WTC11 (cell line): Measurements from ENCODE around the gene PKDCC. TPM values are rescaled to one million over a fixed set of nuclear protein-coding genes. Genes with fewer than 3 reads are reported as not detected.

ENCODE experiments used
- ATAC-seq: fragments of 200-7000 bp; cut with Tn5 transposase; 2 replicates; pipeline ENCODE4 v1.10.0; 2021; ENCODE audit warnings: mild to moderate bottlenecking, moderate library complexity
- CTCF ChIA-PET: fragments of 300-600 bp; sonication (Branson Sonifier 250); formaldehyde crosslinking; loops from one replicate; lab custom pipeline; 2021; ENCODE audit warnings: antibody characterized with exemption; lab: Charles Lee
- POLR2A ChIA-PET: fragments of 350-600 bp; sonication (Branson Sonifier 250); formaldehyde crosslinking; loops from one replicate; lab custom pipeline; 2021; ENCODE audit warnings: antibody characterized with exemption; lab: Charles Lee
- DNase-seq: peaks from one replicate; pipeline ENCODE4 v3.0.0; 2021; ENCODE audit warnings: low spot score
- H3K27ac Mint-ChIP-seq: 2 replicates; pipeline ENCODE4 v1.8.0; 2021; ENCODE audit warnings: mixed read lengths
- H3K27me3 Mint-ChIP-seq: 2 replicates; pipeline ENCODE4 v1.8.0; 2021; ENCODE audit warnings: low read depth, mild to moderate bottlenecking, moderate library complexity, mixed read lengths
- H3K36me3 Mint-ChIP-seq: 2 replicates; pipeline ENCODE4 v1.8.0; 2021; ENCODE audit warnings: mixed read lengths
- H3K4me1 Mint-ChIP-seq: 2 replicates; pipeline ENCODE4 v1.8.0; 2022; ENCODE audit warnings: mixed read lengths
- H3K4me3 Mint-ChIP-seq: 2 replicates; pipeline ENCODE4 v1.8.0; 2021; ENCODE audit warnings: mild to moderate bottlenecking, moderate library complexity, mixed read lengths
- H3K9me3 Mint-ChIP-seq: 2 replicates; pipeline ENCODE4 v1.8.0; 2021; ENCODE audit warnings: mixed read lengths
- ERG ChIP-seq: fragments of 250-450 bp; sonication (Bioruptor Pico); IDR thresholded peaks from 2 replicates; pipeline ENCODE4 v1.8.0; 2021; ENCODE audit warnings: mild to moderate bottlenecking
- FOXJ3 ChIP-seq: sonication (generic); formaldehyde crosslinking; IDR thresholded peaks from 2 replicates; pipeline ENCODE4 v1.9.0; 2021; ENCODE audit warnings: missing genetic modification reagents, mild to moderate bottlenecking, borderline replicate concordance
- FOXK1 ChIP-seq: sonication (generic); formaldehyde crosslinking; IDR thresholded peaks from 2 replicates; pipeline ENCODE4 v1.8.0; 2022; ENCODE audit warnings: mild to moderate bottlenecking, moderate library complexity, missing genetic modification reagents
- JAZF1 ChIP-seq: fragments of 250-450 bp; sonication (Bioruptor Pico); IDR thresholded peaks from 2 replicates; pipeline ENCODE4 v1.9.0; 2021; ENCODE audit warnings: moderate library complexity, mild to moderate bottlenecking, inconsistent platforms
- JUN ChIP-seq: sonication (generic); formaldehyde crosslinking; IDR thresholded peaks from 2 replicates; pipeline ENCODE4 v1.8.0; 2023; ENCODE audit warnings: mild to moderate bottlenecking, missing genetic modification reagents
- KAT7 ChIP-seq: sonication (generic); formaldehyde crosslinking; IDR thresholded peaks from 2 replicates; pipeline ENCODE4 v1.8.1; 2023; ENCODE audit warnings: missing genetic modification reagents, mild to moderate bottlenecking, borderline replicate concordance
- SMAD3 ChIP-seq: sonication (generic); formaldehyde crosslinking; IDR thresholded peaks from 2 replicates; pipeline ENCODE4 v1.8.0; 2022; ENCODE audit warnings: missing genetic modification reagents, mild to moderate bottlenecking, borderline replicate concordance
- SP1 ChIP-seq: sonication (generic); formaldehyde crosslinking; conservative IDR thresholded peaks from 2 replicates; pipeline ENCODE4 v1.8.1; 2022; ENCODE audit warnings: missing genetic modification reagents
- TEAD1 ChIP-seq: sonication (generic); formaldehyde crosslinking; IDR thresholded peaks from 2 replicates; pipeline ENCODE4 v1.8.0; 2022; ENCODE audit warnings: mild to moderate bottlenecking, missing genetic modification reagents
- USF2 ChIP-seq: sonication (generic); formaldehyde crosslinking; IDR thresholded peaks from 2 replicates; pipeline ENCODE4 v1.8.1; 2023; ENCODE audit warnings: mild to moderate bottlenecking, missing genetic modification reagents, moderate library complexity
- ZBTB43 ChIP-seq: sonication (generic); formaldehyde crosslinking; IDR thresholded peaks from 2 replicates; pipeline ENCODE4 v1.8.1; 2023; ENCODE audit warnings: mild to moderate bottlenecking, missing genetic modification reagents
- total RNA-seq: library from RNA; stranded (reverse); gene quantifications from 3 replicates; pipeline ENCODE4 v1.2.3, GENCODE V29; 2021
- TF ChIP-seq, protein P1 (sequence below): sonication (generic); formaldehyde crosslinking; IDR thresholded peaks from 2 replicates; pipeline ENCODE4 v1.8.1; 2023; ENCODE audit warnings: mild to moderate bottlenecking, missing genetic modification reagents, borderline replicate concordance
- TF ChIP-seq, protein P2 (sequence below): sonication (generic); formaldehyde crosslinking; IDR thresholded peaks from 2 replicates; pipeline ENCODE4 v1.8.1; 2022; ENCODE audit warnings: mild to moderate bottlenecking, moderate library complexity, missing genetic modification reagents
- TF ChIP-seq, protein P3 (sequence below): fragments of 200-600 bp; IDR thresholded peaks from 2 replicates; pipeline ENCODE4 v1.8.0; 2022; ENCODE audit warnings: antibody characterized with exemption
- TF ChIP-seq, protein P4 (sequence below): fragments of 250-450 bp; sonication (Bioruptor Pico); conservative IDR thresholded peaks from 2 replicates; pipeline ENCODE4 v1.9.0; 2021; ENCODE audit warnings: mild to moderate bottlenecking
- TF ChIP-seq, protein P5 (sequence below): sonication (generic); formaldehyde crosslinking; IDR thresholded peaks from 2 replicates; pipeline ENCODE4 v1.8.0; 2023; ENCODE audit warnings: mild to moderate bottlenecking, missing genetic modification reagents

The PKDCC gene
- total RNA-seq, 1 experiment from 2014 or later, result 27.3 TPM

GRCh38 chr2:42043789-42044394, 3.9 kb upstream of the PKDCC start (continued):
- TF ChIP-seq, protein P1, sequence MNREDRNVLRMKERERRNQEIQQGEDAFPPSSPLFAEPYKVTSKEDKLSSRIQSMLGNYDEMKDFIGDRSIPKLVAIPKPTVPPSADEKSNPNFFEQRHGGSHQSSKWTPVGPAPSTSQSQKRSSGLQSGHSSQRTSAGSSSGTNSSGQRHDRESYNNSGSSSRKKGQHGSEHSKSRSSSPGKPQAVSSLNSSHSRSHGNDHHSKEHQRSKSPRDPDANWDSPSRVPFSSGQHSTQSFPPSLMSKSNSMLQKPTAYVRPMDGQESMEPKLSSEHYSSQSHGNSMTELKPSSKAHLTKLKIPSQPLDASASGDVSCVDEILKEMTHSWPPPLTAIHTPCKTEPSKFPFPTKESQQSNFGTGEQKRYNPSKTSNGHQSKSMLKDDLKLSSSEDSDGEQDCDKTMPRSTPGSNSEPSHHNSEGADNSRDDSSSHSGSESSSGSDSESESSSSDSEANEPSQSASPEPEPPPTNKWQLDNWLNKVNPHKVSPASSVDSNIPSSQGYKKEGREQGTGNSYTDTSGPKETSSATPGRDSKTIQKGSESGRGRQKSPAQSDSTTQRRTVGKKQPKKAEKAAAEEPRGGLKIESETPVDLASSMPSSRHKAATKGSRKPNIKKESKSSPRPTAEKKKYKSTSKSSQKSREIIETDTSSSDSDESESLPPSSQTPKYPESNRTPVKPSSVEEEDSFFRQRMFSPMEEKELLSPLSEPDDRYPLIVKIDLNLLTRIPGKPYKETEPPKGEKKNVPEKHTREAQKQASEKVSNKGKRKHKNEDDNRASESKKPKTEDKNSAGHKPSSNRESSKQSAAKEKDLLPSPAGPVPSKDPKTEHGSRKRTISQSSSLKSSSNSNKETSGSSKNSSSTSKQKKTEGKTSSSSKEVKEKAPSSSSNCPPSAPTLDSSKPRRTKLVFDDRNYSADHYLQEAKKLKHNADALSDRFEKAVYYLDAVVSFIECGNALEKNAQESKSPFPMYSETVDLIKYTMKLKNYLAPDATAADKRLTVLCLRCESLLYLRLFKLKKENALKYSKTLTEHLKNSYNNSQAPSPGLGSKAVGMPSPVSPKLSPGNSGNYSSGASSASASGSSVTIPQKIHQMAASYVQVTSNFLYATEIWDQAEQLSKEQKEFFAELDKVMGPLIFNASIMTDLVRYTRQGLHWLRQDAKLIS (CRISPR knock-in tag), result no peak
- no peak for TF ChIP-seq ERG (CRISPR knock-in tag)
- TF ChIP-seq, protein P2, sequence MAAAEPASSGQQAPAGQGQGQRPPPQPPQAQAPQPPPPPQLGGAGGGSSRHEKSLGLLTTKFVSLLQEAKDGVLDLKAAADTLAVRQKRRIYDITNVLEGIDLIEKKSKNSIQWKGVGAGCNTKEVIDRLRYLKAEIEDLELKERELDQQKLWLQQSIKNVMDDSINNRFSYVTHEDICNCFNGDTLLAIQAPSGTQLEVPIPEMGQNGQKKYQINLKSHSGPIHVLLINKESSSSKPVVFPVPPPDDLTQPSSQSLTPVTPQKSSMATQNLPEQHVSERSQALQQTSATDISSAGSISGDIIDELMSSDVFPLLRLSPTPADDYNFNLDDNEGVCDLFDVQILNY (CRISPR knock-in tag), result no peak

- H3K9me3 Mint-ChIP-seq, result no peaks in the 10 kb centered on the region
- no peak overlapping the region for H3K4me3 Mint-ChIP-seq
- POLR2A ChIA-PET, result interaction anchor here (0.7 to 3.5 kb wide), 4 partner anchors 54 to 102 kb away, joined by 3 to 22 read pairs (median 4); no protein-coding TSS in a partner anchor
- ATAC-seq (no peak), DNase-seq (no peak)
- no peaks in the 10 kb centered on the region for H3K36me3 Mint-ChIP-seq
- CTCF ChIA-PET, result interaction anchor here (0.6 to 6.7 kb wide), 10 partner anchors 8 to 191 kb away, joined by 3 to 75 read pairs (median 7); no protein-coding TSS in a partner anchor
- TF ChIP-seq JAZF1 (CRISPR knock-in tag) (no peak), FOXJ3 (CRISPR knock-in tag) (no peak)
- TF ChIP-seq, protein P3, sequence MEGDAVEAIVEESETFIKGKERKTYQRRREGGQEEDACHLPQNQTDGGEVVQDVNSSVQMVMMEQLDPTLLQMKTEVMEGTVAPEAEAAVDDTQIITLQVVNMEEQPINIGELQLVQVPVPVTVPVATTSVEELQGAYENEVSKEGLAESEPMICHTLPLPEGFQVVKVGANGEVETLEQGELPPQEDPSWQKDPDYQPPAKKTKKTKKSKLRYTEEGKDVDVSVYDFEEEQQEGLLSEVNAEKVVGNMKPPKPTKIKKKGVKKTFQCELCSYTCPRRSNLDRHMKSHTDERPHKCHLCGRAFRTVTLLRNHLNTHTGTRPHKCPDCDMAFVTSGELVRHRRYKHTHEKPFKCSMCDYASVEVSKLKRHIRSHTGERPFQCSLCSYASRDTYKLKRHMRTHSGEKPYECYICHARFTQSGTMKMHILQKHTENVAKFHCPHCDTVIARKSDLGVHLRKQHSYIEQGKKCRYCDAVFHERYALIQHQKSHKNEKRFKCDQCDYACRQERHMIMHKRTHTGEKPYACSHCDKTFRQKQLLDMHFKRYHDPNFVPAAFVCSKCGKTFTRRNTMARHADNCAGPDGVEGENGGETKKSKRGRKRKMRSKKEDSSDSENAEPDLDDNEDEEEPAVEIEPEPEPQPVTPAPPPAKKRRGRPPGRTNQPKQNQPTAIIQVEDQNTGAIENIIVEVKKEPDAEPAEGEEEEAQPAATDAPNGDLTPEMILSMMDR, result no peak
- TF ChIP-seq, all 79 proteins: peak for 0
- Mint-ChIP-seq H3K27me3 (peaks cover 14% of the 10 kb centered on the region), H3K4me1 (peaks cover 66% of the 10 kb centered on the region), H3K27ac (no peak overlapping the region)
Measured at GRCh38 chr2:42044939-42045338, 2.9 kb upstream of the PKDCC start.

DNA sequence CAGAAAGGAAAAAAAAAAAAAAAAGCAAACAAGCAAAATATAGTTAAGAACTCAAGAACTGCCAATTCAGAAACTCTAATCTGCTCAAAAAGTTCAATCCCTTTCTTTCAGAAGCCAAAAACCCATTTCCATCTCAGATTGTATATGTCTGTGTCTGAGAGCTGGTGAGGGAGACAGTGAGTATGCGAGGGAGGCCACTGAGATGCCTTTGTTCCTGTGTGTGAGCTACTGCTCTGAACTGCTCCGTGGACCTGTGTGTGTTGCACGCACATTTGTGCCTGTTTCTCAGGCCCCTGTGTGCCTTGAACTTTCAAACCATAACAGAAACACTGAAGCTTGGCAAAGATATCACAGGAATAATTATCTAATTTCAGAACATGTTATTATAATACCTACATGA, 2.5 kb upstream of the PKDCC start:
- Mint-ChIP-seq H3K4me1 (peaks cover 68% of the 10 kb centered on the region), H3K36me3 (no peaks in the 10 kb centered on the region), H3K27ac (peak overlapping the region; percentile 65; the same call in 1 of the 2 replicates), H3K9me3 (no peaks in the 10 kb centered on the region), H3K4me3 (no peak overlapping the region), H3K27me3 (peaks cover 18% of the 10 kb centered on the region)
- DNase-seq, result no peak
- CTCF ChIA-PET, result interaction anchor here (1.1 to 6.7 kb wide), 12 partner anchors 9 to 192 kb away, joined by 3 to 75 read pairs (median 7); no protein-coding TSS in a partner anchor
- ATAC-seq, result no peak
- POLR2A ChIA-PET, result interaction anchor here (0.7 to 3.5 kb wide), 8 partner anchors 20 to 175 kb away, joined by 3 to 28 read pairs (median 4); no protein-coding TSS in a partner anchor
- no peak for TF ChIP-seq KAT7 (CRISPR knock-in tag)
- TF ChIP-seq USF2, result no peak
- TF ChIP-seq TEAD1, result no peak
- no peak for TF ChIP-seq FOXK1 (CRISPR knock-in tag)
- no peak for TF ChIP-seq SP1
- TF ChIP-seq SMAD3 (CRISPR knock-in tag), result no peak
- TF ChIP-seq ZBTB43 (CRISPR knock-in tag), result no peak
- TF ChIP-seq, protein P4, sequence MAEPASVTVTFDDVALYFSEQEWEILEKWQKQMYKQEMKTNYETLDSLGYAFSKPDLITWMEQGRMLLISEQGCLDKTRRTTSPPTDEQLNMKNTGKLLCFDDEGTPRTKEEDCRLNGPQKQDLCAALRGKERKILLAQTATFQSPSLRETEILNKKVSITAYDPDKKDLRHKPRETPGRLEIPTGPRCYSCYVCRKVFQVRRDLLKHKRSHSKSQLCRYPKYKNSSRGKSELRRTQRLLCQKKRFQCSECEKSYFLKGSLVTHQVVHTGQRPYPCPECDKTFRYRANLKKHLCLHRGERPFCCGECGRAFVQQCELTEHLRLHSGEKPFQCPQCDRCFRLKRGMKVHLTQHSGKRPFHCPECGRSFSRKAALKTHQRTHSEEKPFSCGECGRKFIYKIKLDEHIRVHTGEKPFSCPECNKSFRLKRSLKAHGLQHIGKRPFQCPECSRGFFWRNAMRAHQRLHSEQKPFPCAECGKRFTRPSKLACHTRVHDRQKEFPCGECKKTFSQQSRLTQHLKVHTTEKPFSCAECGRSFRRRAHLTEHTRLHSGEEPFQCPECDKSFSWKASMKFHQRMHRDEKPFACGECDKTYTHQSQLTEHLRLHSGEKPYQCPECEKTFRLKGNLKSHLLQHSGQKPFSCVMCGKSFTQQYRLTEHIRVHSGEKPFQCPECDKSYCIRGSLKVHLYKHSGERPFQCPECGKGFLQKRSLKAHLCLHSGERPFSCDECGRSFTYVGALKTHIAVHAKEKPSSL (CRISPR knock-in tag), result no peak
- TF ChIP-seq, protein P5, sequence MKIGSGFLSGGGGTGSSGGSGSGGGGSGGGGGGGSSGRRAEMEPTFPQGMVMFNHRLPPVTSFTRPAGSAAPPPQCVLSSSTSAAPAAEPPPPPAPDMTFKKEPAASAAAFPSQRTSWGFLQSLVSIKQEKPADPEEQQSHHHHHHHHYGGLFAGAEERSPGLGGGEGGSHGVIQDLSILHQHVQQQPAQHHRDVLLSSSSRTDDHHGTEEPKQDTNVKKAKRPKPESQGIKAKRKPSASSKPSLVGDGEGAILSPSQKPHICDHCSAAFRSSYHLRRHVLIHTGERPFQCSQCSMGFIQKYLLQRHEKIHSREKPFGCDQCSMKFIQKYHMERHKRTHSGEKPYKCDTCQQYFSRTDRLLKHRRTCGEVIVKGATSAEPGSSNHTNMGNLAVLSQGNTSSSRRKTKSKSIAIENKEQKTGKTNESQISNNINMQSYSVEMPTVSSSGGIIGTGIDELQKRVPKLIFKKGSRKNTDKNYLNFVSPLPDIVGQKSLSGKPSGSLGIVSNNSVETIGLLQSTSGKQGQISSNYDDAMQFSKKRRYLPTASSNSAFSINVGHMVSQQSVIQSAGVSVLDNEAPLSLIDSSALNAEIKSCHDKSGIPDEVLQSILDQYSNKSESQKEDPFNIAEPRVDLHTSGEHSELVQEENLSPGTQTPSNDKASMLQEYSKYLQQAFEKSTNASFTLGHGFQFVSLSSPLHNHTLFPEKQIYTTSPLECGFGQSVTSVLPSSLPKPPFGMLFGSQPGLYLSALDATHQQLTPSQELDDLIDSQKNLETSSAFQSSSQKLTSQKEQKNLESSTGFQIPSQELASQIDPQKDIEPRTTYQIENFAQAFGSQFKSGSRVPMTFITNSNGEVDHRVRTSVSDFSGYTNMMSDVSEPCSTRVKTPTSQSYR (CRISPR knock-in tag), result no peak
- TF ChIP-seq JUN (CRISPR knock-in tag), result no peak
